Adrenal gland (tissue), 5 donors: ENCODE data around the gene DPY19L3.

ENCODE experiments used
- POLR2A ChIP-seq, 2 donors: fragments of 450-650 bp; IDR thresholded peaks; one replicate each; pipeline ENCODE4 v1.6.1; 2017; ENCODE audit warnings: antibody characterized with exemption in 2 of 2, mild to moderate bottlenecking in 2 of 2, moderate library complexity in 1 of 2
- TF ChIP-seq, protein P1 (sequence below), 6 experiments: fragments of 450-650 bp in 4 of 6; fragments of 200-600 bp in 2 of 6; sonication (generic) in 1 of 6; IDR thresholded peaks; 1 replicate in 5 of 6; 2 replicates in 1 of 6; pipeline versions ENCODE4 v1.5.1 to v1.8.0; 2016 to 2021; ENCODE audit warnings: antibody characterized with exemption in 6 of 6, mild to moderate bottlenecking in 2 of 6, moderate library complexity in 1 of 6
- donor health status: DM: no; HTN: no; CAD: no.

DNA sequence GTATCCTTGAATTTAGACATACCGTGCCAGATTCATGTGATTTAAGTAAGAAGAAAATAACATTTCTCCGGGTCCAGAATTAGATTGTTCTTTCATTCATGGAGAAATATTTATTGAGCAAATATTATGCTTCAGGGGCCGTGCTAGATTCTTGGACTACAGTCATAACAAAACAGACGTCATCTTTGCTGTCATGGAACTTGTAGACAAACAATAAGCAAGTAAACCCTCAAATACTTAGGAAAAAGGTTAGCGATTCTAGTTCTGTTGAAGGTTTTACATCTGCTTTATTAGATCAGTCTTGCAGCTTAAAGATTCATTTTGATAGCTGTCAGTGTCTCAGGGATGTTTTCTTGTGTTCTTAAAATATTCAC is 43.3 kb upstream of the DPY19L3 start:
- TF ChIP-seq, protein P1, sequence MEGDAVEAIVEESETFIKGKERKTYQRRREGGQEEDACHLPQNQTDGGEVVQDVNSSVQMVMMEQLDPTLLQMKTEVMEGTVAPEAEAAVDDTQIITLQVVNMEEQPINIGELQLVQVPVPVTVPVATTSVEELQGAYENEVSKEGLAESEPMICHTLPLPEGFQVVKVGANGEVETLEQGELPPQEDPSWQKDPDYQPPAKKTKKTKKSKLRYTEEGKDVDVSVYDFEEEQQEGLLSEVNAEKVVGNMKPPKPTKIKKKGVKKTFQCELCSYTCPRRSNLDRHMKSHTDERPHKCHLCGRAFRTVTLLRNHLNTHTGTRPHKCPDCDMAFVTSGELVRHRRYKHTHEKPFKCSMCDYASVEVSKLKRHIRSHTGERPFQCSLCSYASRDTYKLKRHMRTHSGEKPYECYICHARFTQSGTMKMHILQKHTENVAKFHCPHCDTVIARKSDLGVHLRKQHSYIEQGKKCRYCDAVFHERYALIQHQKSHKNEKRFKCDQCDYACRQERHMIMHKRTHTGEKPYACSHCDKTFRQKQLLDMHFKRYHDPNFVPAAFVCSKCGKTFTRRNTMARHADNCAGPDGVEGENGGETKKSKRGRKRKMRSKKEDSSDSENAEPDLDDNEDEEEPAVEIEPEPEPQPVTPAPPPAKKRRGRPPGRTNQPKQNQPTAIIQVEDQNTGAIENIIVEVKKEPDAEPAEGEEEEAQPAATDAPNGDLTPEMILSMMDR (IDR thresholded peaks at IDR 0.05), result no peak
- TF ChIP-seq POLR2A (IDR thresholded peaks at IDR 0.05), result no peak
